B cell (primary cell): ENCODE results near the gene SFT2D2. TPM values are rescaled to one million over a fixed set of nuclear protein-coding genes. Genes with fewer than 3 reads are reported as not detected.

Experiments
- ATAC-seq: fragments of 200-7000 bp; cut with Tn5 transposase; one replicate; pipeline ENCODE4 v1.10.0; 2021; ENCODE audit warnings: low read depth, mild to moderate bottlenecking, moderate number of reproducible peaks, moderate library complexity
- CTCF ChIA-PET: fragments of 350-600 bp; sonication (Branson Sonifier 250); formaldehyde crosslinking; loops from one replicate; lab custom pipeline; 2021; ENCODE audit warnings: antibody characterized with exemption, inconsistent platforms; lab: Charles Lee
- POLR2A ChIA-PET: fragments of 350-600 bp; sonication (Branson Sonifier 250); formaldehyde crosslinking; loops from one replicate; lab custom pipeline; 2021; ENCODE audit warnings: antibody characterized with exemption; lab: Charles Lee
- DNase-seq: peaks from one replicate; pipeline ENCODE4 v3.0.0; 2013
- H2AFZ ChIP-seq: 2 replicates; pipeline ENCODE4 v1.6.1; 2012; ENCODE audit warnings: mild to moderate bottlenecking, low read depth, low read length; ENCODE audit not compliant: insufficient read depth, poor library complexity, severe bottlenecking
- H3K27ac ChIP-seq, 2 donors: 1 replicate in 1 of 2; 2 replicates in 1 of 2; pipeline ENCODE4 v1.5.1; 2012 to 2013; ENCODE audit warnings: low read length in 2 of 2, mild to moderate bottlenecking in 2 of 2, moderate library complexity in 1 of 2
- H3K27me3 ChIP-seq, 4 experiments: fragments of 200-600 bp in 1 of 4; sonication (generic) in 1 of 4; replicated peaks in 1 of 4; 1 replicate in 2 of 4; 2 replicates in 2 of 4; pipeline versions ENCODE4 v1.6.1 to v1.7.0; 2013 to 2016; ENCODE audit warnings: low read length in 3 of 4, mild to moderate bottlenecking in 2 of 4, mixed read lengths in 1 of 4, moderate library complexity in 1 of 4; ENCODE audit not compliant: insufficient read depth in 4 of 4, control insufficient read depth in 3 of 4; ENCODE audit errors: control extremely low read depth in 1 of 4
- H3K36me3 ChIP-seq, 2 experiments: replicated peaks in 1 of 2; 1 replicate in 1 of 2; 2 replicates in 1 of 2; pipeline versions ENCODE4 v1.6.1 to v1.7.1; 2013; ENCODE audit warnings: low read length in 1 of 2; ENCODE audit not compliant: insufficient read depth in 2 of 2, control insufficient read depth in 1 of 2; ENCODE audit errors: control extremely low read depth in 1 of 2, extremely low read depth in 1 of 2
- H3K4me1 ChIP-seq, 2 donors: fragments of 200-600 bp in 1 of 2; sonication (generic) in 1 of 2; 1 replicate in 1 of 2; 2 replicates in 1 of 2; pipeline versions ENCODE4 v1.5.1 to v1.6.1; 2013 to 2017; ENCODE audit warnings: low read length in 2 of 2; ENCODE audit not compliant: control insufficient read depth in 2 of 2, insufficient read depth in 2 of 2
- H3K4me2 ChIP-seq: replicated peaks from 2 replicates; pipeline ENCODE3; 2012; ENCODE audit warnings: mild to moderate bottlenecking, low read depth, low read length; ENCODE audit not compliant: poor library complexity, severe bottlenecking
- H3K4me3 ChIP-seq, 5 experiments: fragments of 200-600 bp in 1 of 5; sonication (generic) in 1 of 5; 1 replicate in 3 of 5; 2 replicates in 2 of 5; pipeline versions ENCODE4 v1.5.1 to v1.7.0; 2011 to 2016; ENCODE audit warnings: low read length in 4 of 5, mild to moderate bottlenecking in 4 of 5, low read depth in 2 of 5, control low read depth in 1 of 5, moderate library complexity in 1 of 5; ENCODE audit not compliant: insufficient read depth in 1 of 5; ENCODE audit errors: control extremely low read depth in 1 of 5, extremely low read depth in 1 of 5
- H3K79me2 ChIP-seq: fragments of 200-600 bp; sonication (generic); one replicate; pipeline ENCODE4 v1.6.0; 2016; ENCODE audit warnings: low read length; ENCODE audit not compliant: control insufficient read depth, insufficient read depth
- H3K9ac ChIP-seq: fragments of 200-600 bp; sonication (generic); 2 replicates; pipeline ENCODE4 v1.6.1; 2017; ENCODE audit warnings: mild to moderate bottlenecking, low read length, moderate library complexity
- H3K9me3 ChIP-seq, 3 donors: one replicate each; pipeline versions ENCODE4 v1.6.1 to v1.7.1; 2013; ENCODE audit warnings: low read length in 2 of 3; ENCODE audit not compliant: control insufficient read depth in 2 of 3, insufficient read depth in 1 of 3; ENCODE audit errors: control extremely low read depth in 1 of 3
- H4K20me1 ChIP-seq: 2 replicates; pipeline ENCODE4 v1.6.0; 2012; ENCODE audit warnings: mild to moderate bottlenecking, low read length; ENCODE audit not compliant: insufficient read depth, control insufficient read depth, poor library complexity, severe bottlenecking
- H3K27ac Mint-ChIP-seq: one replicate; pipeline ENCODE4 v1.8.0; 2021; ENCODE audit warnings: mixed read lengths
- H3K27me3 Mint-ChIP-seq: one replicate; pipeline ENCODE4 v1.8.0; 2021; ENCODE audit warnings: mixed read lengths
- H3K4me1 Mint-ChIP-seq: one replicate; pipeline ENCODE4 v1.8.0; 2021; ENCODE audit warnings: mixed read lengths
- H3K4me3 Mint-ChIP-seq: one replicate; pipeline ENCODE4 v1.8.0; 2021; ENCODE audit warnings: mixed read lengths
- H3K9me3 Mint-ChIP-seq: one replicate; pipeline ENCODE4 v1.8.0; 2022; ENCODE audit warnings: mixed read lengths; ENCODE audit not compliant: insufficient read depth
- EZH2 ChIP-seq: IDR thresholded peaks from 2 replicates; pipeline ENCODE4 v1.6.1; 2012; ENCODE audit warnings: borderline replicate concordance, low read depth, mild to moderate bottlenecking, moderate library complexity, low read length; ENCODE audit not compliant: insufficient read depth, poor library complexity, severe bottlenecking
- WGBS: methylation state at CpG from one replicate; pipeline ENCODE4 v1.1.5; 2013; ENCODE audit warnings: missing lambda C conversion rate; ENCODE audit not compliant: insufficient coverage; 5-methylcytosine and 5-hydroxymethylcytosine counted together
- intact Hi-C: fragments of 100-400 bp; cut with micrococcal nuclease; formaldehyde crosslinking; loops from one replicate; pipeline ENCODE4 v1.10.0; 2022
- polyA plus RNA-seq: library from polyadenylated mRNA; depleted of rRNA; stranded (reverse); fragments of >200 nt; gene quantifications from 2 replicates; pipeline ENCODE4 v1.2.3, GENCODE V29; 2012
- total RNA-seq, 2 donors: library from RNA; stranded (reverse); fragments of 120-200 nt in 1 of 2; gene quantifications; 1 replicate in 1 of 2; 2 replicates in 1 of 2; pipeline versions ENCODE4 v1.2.3 to v1.2.4, GENCODE V29; 2013 to 2022
- TF ChIP-seq, protein P1 (sequence below): fragments of 200-600 bp; IDR thresholded peaks from one replicate; pipeline ENCODE4 v1.8.0; 2022; ENCODE audit warnings: antibody characterized with exemption, mild to moderate bottlenecking

SFT2D2 gene
- total and polyA plus RNA-seq, 2 donors (not counting 1 experiment from before 2014, with no cell fraction given): 13.0 to 68.3 TPM

DNA sequence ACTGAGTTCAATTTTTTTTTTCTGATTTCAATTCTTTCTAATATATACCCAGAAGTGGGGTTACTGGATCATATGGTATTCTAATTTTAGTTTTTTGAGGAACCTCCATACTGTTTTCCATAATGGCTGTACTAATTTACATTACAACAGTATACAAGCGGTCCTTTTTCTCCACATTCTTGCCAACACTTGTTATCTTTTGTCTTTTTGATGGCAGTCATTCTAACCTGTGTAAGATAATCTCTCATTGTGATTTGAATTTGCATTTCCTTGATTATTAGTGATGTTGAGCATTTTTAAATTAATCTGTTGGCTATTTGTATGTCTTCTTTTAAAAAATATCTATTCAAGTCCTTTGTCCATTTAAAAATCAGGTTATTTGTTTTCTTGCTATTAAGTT is 33.8 kb downstream of the SFT2D2 start:
- no CpG with 5 or more reads among the region's 1 CpG for WGBS
- H3K4me1 ChIP-seq: no peaks in the 10 kb centered on the region
- DNase-seq (no peak), ATAC-seq (no peak)
- H3K27me3 Mint-ChIP-seq: no peaks in the 10 kb centered on the region
- H3K79me2 ChIP-seq: peaks cover 15% of the 10 kb centered on the region
- no peak overlapping the region for H3K4me3 ChIP-seq
- no peak overlapping the region for H3K4me3 Mint-ChIP-seq
- CTCF ChIA-PET: no interaction called here
- H3K27ac ChIP-seq: no peak overlapping the region
- H4K20me1 ChIP-seq: peaks cover 4% of the 10 kb centered on the region
- intact Hi-C loops: no loop called here
- no peaks in the 10 kb centered on the region for H3K4me1 Mint-ChIP-seq
- H3K36me3 ChIP-seq: peaks cover 13 to 28% of the 10 kb centered on the region in 2 experiments
- no peaks in the 10 kb centered on the region for H3K27me3 ChIP-seq
- peaks cover 9 to 17% (median 14%) of the 10 kb centered on the region in 3 donors for H3K9me3 ChIP-seq
- POLR2A ChIA-PET: interaction anchor here (1.1 kb wide), 1 partner anchor 25 kb away, joined by 6 read pairs; no protein-coding TSS in a partner anchor
- no peak overlapping the region for H3K27ac Mint-ChIP-seq
- no peak overlapping the region for H2AFZ ChIP-seq
- H3K9ac ChIP-seq: no peak overlapping the region
- TF ChIP-seq, protein P1, sequence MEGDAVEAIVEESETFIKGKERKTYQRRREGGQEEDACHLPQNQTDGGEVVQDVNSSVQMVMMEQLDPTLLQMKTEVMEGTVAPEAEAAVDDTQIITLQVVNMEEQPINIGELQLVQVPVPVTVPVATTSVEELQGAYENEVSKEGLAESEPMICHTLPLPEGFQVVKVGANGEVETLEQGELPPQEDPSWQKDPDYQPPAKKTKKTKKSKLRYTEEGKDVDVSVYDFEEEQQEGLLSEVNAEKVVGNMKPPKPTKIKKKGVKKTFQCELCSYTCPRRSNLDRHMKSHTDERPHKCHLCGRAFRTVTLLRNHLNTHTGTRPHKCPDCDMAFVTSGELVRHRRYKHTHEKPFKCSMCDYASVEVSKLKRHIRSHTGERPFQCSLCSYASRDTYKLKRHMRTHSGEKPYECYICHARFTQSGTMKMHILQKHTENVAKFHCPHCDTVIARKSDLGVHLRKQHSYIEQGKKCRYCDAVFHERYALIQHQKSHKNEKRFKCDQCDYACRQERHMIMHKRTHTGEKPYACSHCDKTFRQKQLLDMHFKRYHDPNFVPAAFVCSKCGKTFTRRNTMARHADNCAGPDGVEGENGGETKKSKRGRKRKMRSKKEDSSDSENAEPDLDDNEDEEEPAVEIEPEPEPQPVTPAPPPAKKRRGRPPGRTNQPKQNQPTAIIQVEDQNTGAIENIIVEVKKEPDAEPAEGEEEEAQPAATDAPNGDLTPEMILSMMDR: no peak
- TF ChIP-seq EZH2: no peak
- H3K4me2 ChIP-seq: no peak overlapping the region
- peaks cover 5% of the 10 kb centered on the region for H3K9me3 Mint-ChIP-seq

DNA sequence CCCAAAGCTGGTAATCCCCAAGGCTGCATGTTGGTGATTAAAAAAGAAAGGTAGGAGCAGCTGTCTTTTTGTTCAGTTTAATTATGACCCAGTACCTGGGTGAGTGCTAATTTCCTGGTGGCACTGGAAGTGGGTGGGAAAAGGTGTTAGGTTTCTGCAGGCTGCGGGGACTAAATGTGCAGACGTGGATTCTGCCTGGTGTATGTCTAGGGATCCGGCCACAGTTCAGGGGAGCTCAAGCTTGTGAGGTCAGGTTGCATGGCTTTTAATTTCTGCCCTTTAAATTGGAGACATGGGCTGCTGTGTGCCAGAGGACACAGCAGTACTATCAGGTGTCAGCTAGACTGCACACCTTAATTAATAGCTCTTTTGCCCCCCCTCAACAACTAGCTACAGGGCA is 34.6 kb downstream of the SFT2D2 start:
- ATAC-seq (no peak), DNase-seq (no peak)
- H3K27me3 ChIP-seq: no peaks in the 10 kb centered on the region
- H4K20me1 ChIP-seq: peaks cover 9% of the 10 kb centered on the region
- whole genome bisulfite sequencing: 100% methylated on average over 3 of the region's 3 CpGs
- H3K4me2 ChIP-seq: no peak overlapping the region
- Mint-ChIP-seq H3K4me3 (no peak overlapping the region), H3K4me1 (no peaks in the 10 kb centered on the region), H3K27me3 (no peaks in the 10 kb centered on the region), H3K9me3 (peaks cover 5% of the 10 kb centered on the region), H3K27ac (no peak overlapping the region)
- intact Hi-C loops: no loop called here
- CTCF ChIA-PET: no interaction called here
- TF ChIP-seq EZH2: no peak
- TF ChIP-seq, protein P1: no peak
- H3K9me3 ChIP-seq: peaks cover 4 to 22% (median 14%) of the 10 kb centered on the region in 3 donors
- H3K9ac ChIP-seq: no peak overlapping the region
- H3K4me1 ChIP-seq: no peaks in the 10 kb centered on the region
- POLR2A ChIA-PET: interaction anchor here (1.1 kb wide), 1 partner anchor 25 kb away, joined by 6 read pairs; no protein-coding TSS in a partner anchor
- H3K79me2 ChIP-seq: peaks cover 12% of the 10 kb centered on the region
- no peak overlapping the region for H3K4me3 ChIP-seq
- H2AFZ ChIP-seq: no peak overlapping the region
- no peak overlapping the region for H3K27ac ChIP-seq
- H3K36me3 ChIP-seq: peaks cover 13 to 27% of the 10 kb centered on the region in 2 experiments
